HepG2 (cell line): Measurements from ENCODE around the gene RFXANK. TPM values are rescaled to one million over a fixed set of nuclear protein-coding genes. Genes with fewer than 3 reads are reported as not detected.

Source experiments
- CCDC6 ChIP-seq: sonication (generic); formaldehyde crosslinking; IDR thresholded peaks from 2 replicates; pipeline ENCODE4 v1.8.1; 2022; ENCODE audit warnings: mild to moderate bottlenecking, missing genetic modification reagents, moderate library complexity
- FOXO1 ChIP-seq: sonication (generic); formaldehyde crosslinking; IDR thresholded peaks from 2 replicates; pipeline ENCODE4 v1.4.0; 2020; ENCODE audit warnings: missing genetic modification reagents
- IRF2 ChIP-seq: IDR thresholded peaks from 2 replicates; pipeline ENCODE4 v1.6.1; 2018; ENCODE audit warnings: missing genetic modification reagents, missing compliant biosample characterization
- KDM5B ChIP-seq: sonication (generic); formaldehyde crosslinking; IDR thresholded peaks from 2 replicates; pipeline ENCODE4 v1.4.0; 2020; ENCODE audit warnings: missing genetic modification reagents, mild to moderate bottlenecking, borderline replicate concordance
- MEIS1 ChIP-seq: sonication (generic); formaldehyde crosslinking; IDR thresholded peaks from 2 replicates; pipeline ENCODE4 v1.9.0; 2021; ENCODE audit warnings: mild to moderate bottlenecking, missing genetic modification reagents, moderate library complexity, borderline replicate concordance
- NPAS2 ChIP-seq: sonication (generic); formaldehyde crosslinking; IDR thresholded peaks from 2 replicates; pipeline ENCODE4 v1.8.0; 2022; ENCODE audit warnings: mild to moderate bottlenecking, missing genetic modification reagents, borderline replicate concordance
- POLR2A ChIP-seq, 2 experiments: IDR thresholded peaks; 2 replicates each; pipeline ENCODE4 v1.6.1; 2011; ENCODE audit warnings: low read depth in 2 of 2, low read length in 2 of 2, mild to moderate bottlenecking in 1 of 2, moderate library complexity in 1 of 2; ENCODE audit not compliant: insufficient read depth in 1 of 2
- SRSF1 ChIP-seq: fragments of 200-400 bp; formaldehyde crosslinking; optimal IDR thresholded peaks from 2 replicates; pipeline ENCODE3; 2017; ENCODE audit warnings: mild to moderate bottlenecking, low read depth, low read length, moderate library complexity
- U2AF2 ChIP-seq: fragments of 200-400 bp; formaldehyde crosslinking; IDR thresholded peaks from 2 replicates; pipeline ENCODE4 v1.6.1; 2017; ENCODE audit warnings: low read depth, mild to moderate bottlenecking, low read length
- ZBTB7A ChIP-seq: sonication (generic); formaldehyde crosslinking; IDR thresholded peaks from 2 replicates; pipeline ENCODE4 v1.8.0; 2022; ENCODE audit warnings: mild to moderate bottlenecking, missing genetic modification reagents
- ZIK1 ChIP-seq: sonication (generic); formaldehyde crosslinking; IDR thresholded peaks from 2 replicates; pipeline ENCODE4 v1.5.0; 2020; ENCODE audit warnings: mild to moderate bottlenecking, low read depth, missing genetic modification reagents, borderline replicate concordance
- ZNF235 ChIP-seq: sonication (generic); formaldehyde crosslinking; IDR thresholded peaks from 2 replicates; pipeline ENCODE4 v1.8.1; 2023; ENCODE audit warnings: mild to moderate bottlenecking, missing genetic modification reagents, borderline replicate concordance
- ZNF772 ChIP-seq: sonication (generic); formaldehyde crosslinking; IDR thresholded peaks from 2 replicates; pipeline ENCODE4 v1.5.0; 2020; ENCODE audit warnings: mild to moderate bottlenecking, missing genetic modification reagents
- ZNF776 ChIP-seq: sonication (generic); formaldehyde crosslinking; IDR thresholded peaks from 2 replicates; pipeline ENCODE4 v1.4.0; 2020; ENCODE audit warnings: mild to moderate bottlenecking, missing genetic modification reagents
- ZNF891 ChIP-seq: sonication (generic); formaldehyde crosslinking; IDR thresholded peaks from 2 replicates; pipeline ENCODE4 v1.5.0; 2020; ENCODE audit warnings: mild to moderate bottlenecking, missing genetic modification reagents
- ZSCAN25 ChIP-seq: sonication (generic); formaldehyde crosslinking; IDR thresholded peaks from 2 replicates; pipeline ENCODE4 v1.8.0; 2022; ENCODE audit warnings: mild to moderate bottlenecking, missing genetic modification reagents
- polyA plus RNA-seq, 8 experiments: library from polyadenylated mRNA; depleted of rRNA in 3 of 8; stranded (reverse) in 7 of 8; unstranded in 1 of 8; fragments of >200 nt; fragmentation: Illumina TruSeq in 4 of 8; extraction: Trizol in 4 of 8; gene quantifications; 2 replicates each; pipeline versions ENCODE4 v1.2.1 to v1.2.3, GENCODE V29; 2011 to 2016; ENCODE audit warnings: low read depth in 4 of 8, missing spikeins in 1 of 8, mixed read lengths in 1 of 8; ENCODE audit not compliant: insufficient read depth in 1 of 8
- total RNA-seq, 5 experiments: library from RNA; depleted of rRNA; stranded (reverse); fragments of >200 nt; fragmentation: Illumina TruSeq; extraction: Trizol; gene quantifications; 2 replicates each; pipeline ENCODE4 v1.2.3, GENCODE V29; 2016; ENCODE audit warnings: low read depth in 1 of 5
- TF ChIP-seq, protein P1 (sequence below): sonication (generic); formaldehyde crosslinking; IDR thresholded peaks from 2 replicates; pipeline ENCODE4 v1.4.0; 2020; ENCODE audit warnings: missing genetic modification reagents, borderline replicate concordance
- TF ChIP-seq, protein P2 (sequence below): sonication (generic); formaldehyde crosslinking; IDR thresholded peaks from 2 replicates; pipeline ENCODE4 v1.8.0; 2022; ENCODE audit warnings: missing genetic modification reagents, mild to moderate bottlenecking, borderline replicate concordance
- TF ChIP-seq, protein P3 (sequence below): sonication (generic); formaldehyde crosslinking; IDR thresholded peaks from 2 replicates; pipeline ENCODE4 v1.4.0; 2020; ENCODE audit warnings: missing genetic modification reagents, borderline replicate concordance
- TF ChIP-seq, protein P4 (sequence below): sonication (generic); formaldehyde crosslinking; IDR thresholded peaks from 2 replicates; pipeline ENCODE4 v1.4.0; 2020; ENCODE audit warnings: missing genetic modification reagents, borderline replicate concordance

RFXANK gene
- total and polyA plus RNA-seq, 2 of the 13 experiments (the other 11 are each of a cell fraction or from before 2014, with no cell fraction given), result 49.9 to 80.7 TPM

DNA sequence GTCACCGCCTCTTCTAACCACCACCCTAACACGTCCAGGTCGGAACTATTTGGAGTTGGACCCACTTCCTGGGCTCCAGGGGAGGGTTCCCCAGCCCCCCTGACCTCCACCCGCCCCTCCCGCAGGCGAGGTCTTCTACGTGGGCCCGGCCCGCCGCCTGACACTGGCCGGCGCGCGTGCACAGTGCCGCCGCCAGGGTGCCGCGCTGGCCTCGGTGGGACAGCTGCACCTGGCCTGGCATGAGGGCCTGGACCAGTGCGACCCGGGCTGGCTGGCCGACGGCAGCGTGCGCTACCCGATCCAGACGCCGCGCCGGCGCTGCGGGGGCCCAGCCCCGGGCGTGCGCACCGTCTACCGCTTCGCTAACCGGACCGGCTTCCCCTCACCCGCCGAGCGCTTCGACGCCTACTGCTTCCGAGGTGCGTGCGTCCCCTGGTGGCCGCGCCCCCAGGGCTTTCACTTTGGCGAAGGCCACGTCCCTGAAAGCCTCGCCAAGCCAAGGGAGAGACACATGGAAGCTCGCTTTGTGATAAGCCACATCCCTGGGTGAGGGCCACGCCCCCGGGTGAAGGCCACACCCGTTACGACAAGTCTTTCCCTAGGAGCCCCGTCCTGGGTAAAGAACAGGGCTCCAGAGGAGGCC, 32.9 kb downstream of the RFXANK start (continued):
- TF ChIP-seq, protein P1, sequence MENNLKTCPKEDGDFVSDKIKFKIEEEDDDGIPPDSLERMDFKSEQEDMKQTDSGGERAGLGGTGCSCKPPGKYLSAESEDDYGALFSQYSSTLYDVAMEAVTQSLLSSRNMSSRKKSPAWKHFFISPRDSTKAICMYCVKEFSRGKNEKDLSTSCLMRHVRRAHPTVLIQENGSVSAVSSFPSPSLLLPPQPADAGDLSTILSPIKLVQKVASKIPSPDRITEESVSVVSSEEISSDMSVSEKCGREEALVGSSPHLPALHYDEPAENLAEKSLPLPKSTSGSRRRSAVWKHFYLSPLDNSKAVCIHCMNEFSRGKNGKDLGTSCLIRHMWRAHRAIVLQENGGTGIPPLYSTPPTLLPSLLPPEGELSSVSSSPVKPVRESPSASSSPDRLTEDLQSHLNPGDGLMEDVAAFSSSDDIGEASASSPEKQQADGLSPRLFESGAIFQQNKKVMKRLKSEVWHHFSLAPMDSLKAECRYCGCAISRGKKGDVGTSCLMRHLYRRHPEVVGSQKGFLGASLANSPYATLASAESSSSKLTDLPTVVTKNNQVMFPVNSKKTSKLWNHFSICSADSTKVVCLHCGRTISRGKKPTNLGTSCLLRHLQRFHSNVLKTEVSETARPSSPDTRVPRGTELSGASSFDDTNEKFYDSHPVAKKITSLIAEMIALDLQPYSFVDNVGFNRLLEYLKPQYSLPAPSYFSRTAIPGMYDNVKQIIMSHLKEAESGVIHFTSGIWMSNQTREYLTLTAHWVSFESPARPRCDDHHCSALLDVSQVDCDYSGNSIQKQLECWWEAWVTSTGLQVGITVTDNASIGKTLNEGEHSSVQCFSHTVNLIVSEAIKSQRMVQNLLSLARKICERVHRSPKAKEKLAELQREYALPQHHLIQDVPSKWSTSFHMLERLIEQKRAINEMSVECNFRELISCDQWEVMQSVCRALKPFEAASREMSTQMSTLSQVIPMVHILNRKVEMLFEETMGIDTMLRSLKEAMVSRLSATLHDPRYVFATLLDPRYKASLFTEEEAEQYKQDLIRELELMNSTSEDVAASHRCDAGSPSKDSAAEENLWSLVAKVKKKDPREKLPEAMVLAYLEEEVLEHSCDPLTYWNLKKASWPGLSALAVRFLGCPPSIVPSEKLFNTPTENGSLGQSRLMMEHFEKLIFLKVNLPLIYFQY, result no peak
- TF ChIP-seq ZIK1 (no peak), ZNF235 (CRISPR knock-in tag) (0 out of 2 replicates have a peak, but pooled peaks have one; percentile 68), ZNF891 (no peak; the same call in 1 of the 2 replicates), ZSCAN25 (CRISPR knock-in tag) (0 out of 2 replicates have a peak, but pooled peaks have one; percentile 58), SRSF1 (no peak), FOXO1 (no peak; the same call in 1 of the 2 replicates), ZNF776 (peak; percentile 59; the same call in 1 of the 2 replicates), IRF2 (peak; percentile 42; the same call in 1 of the 2 replicates), POLR2A (IDR thresholded peaks at IDR 0.05; ENCODE audit: insufficient read depth in 1 of 2, low read depth in 2 of 2, low read length in 2 of 2) (0 out of 4 replicates have a peak, but pooled peaks of 1 of the 2 experiments have one; percentile 30), KDM5B (CRISPR knock-in tag) (peak; percentile 82), MEIS1 (CRISPR knock-in tag) (peak; percentile 67; the same call in 1 of the 2 replicates), ZNF772 (CRISPR knock-in tag) (peak; percentile 82; the same call in 1 of the 2 replicates), ZBTB7A (CRISPR knock-in tag) (peak; percentile 42; the same call in 1 of the 2 replicates), NPAS2 (CRISPR knock-in tag) (no peak), U2AF2 (no peak), CCDC6 (CRISPR knock-in tag) (peak; percentile 53; the same call in 1 of the 2 replicates)
- TF ChIP-seq, protein P2, sequence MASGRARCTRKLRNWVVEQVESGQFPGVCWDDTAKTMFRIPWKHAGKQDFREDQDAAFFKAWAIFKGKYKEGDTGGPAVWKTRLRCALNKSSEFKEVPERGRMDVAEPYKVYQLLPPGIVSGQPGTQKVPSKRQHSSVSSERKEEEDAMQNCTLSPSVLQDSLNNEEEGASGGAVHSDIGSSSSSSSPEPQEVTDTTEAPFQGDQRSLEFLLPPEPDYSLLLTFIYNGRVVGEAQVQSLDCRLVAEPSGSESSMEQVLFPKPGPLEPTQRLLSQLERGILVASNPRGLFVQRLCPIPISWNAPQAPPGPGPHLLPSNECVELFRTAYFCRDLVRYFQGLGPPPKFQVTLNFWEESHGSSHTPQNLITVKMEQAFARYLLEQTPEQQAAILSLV, result peak; percentile 71; the same call in 1 of the 2 replicates
- TF ChIP-seq, protein P3, sequence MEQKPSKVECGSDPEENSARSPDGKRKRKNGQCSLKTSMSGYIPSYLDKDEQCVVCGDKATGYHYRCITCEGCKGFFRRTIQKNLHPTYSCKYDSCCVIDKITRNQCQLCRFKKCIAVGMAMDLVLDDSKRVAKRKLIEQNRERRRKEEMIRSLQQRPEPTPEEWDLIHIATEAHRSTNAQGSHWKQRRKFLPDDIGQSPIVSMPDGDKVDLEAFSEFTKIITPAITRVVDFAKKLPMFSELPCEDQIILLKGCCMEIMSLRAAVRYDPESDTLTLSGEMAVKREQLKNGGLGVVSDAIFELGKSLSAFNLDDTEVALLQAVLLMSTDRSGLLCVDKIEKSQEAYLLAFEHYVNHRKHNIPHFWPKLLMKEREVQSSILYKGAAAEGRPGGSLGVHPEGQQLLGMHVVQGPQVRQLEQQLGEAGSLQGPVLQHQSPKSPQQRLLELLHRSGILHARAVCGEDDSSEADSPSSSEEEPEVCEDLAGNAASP (CRISPR knock-in tag), result peak; percentile 57; the same call in 1 of the 2 replicates
- TF ChIP-seq, protein P4, sequence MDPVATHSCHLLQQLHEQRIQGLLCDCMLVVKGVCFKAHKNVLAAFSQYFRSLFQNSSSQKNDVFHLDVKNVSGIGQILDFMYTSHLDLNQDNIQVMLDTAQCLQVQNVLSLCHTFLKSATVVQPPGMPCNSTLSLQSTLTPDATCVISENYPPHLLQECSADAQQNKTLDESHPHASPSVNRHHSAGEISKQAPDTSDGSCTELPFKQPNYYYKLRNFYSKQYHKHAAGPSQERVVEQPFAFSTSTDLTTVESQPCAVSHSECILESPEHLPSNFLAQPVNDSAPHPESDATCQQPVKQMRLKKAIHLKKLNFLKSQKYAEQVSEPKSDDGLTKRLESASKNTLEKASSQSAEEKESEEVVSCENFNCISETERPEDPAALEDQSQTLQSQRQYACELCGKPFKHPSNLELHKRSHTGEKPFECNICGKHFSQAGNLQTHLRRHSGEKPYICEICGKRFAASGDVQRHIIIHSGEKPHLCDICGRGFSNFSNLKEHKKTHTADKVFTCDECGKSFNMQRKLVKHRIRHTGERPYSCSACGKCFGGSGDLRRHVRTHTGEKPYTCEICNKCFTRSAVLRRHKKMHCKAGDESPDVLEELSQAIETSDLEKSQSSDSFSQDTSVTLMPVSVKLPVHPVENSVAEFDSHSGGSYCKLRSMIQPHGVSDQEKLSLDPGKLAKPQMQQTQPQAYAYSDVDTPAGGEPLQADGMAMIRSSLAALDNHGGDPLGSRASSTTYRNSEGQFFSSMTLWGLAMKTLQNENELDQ (CRISPR knock-in tag), result no peak
